Colon (tissue), 2 donors: ENCODE measurements around the gene MRPL48.

ENCODE experiments used
- FAIRE-seq: peaks from 2 replicates; lab custom pipeline; 2012; peaks lifted over from hg19 to GRCh38; lab: Jason Lieb, UNC
- donor health status: control.
- donor health status: control.

MRPL48 gene

DNA sequence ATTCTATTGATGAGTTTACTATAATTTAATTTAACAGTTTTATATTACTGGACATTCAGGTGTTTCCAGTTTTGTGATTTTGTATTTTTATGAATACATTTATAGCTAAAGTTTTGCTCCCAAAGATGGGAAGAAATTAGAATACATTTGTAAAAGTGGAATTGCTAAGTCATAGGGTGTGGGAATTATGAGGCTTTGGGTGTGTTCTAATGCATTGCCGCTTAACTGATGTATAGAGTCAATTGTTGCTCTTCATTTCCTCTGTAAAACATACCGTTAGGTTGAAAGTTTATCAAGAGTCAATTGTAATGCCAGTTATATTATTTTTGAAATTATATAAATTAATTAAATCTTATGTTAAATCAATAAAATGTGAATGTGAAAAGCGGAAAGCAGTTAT lies 105.4 kb downstream of the MRPL48 start:
- FAIRE-seq: no peak

DNA sequence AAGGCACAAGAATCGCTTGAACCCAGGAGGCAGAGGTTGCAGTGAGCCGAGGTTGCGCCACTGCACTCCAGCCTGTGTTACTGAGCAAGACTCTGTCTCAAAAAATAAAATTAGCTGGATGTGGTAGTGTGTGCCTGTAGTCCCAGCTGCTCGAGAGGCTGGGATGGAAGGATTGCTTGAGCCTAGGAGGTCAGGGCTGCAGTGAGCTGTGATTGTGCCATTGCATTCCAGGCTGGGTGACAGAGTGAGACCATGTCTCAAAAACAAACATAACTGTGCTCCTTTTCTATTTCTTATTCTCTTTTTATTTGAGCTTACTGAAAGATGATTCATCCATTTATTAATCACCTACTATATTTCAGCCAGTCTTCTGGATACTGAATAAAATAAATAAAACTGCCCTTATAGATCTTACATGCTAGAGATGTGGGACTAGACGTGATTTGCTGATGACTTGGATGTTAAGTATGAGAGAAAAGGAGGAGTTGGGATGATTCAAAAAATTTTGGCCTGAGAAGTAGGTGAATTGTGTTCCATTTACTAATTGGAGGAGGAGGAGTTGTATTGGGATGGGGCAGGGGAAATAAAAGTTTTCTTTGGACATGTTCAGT lies 107.2 kb downstream of the MRPL48 start:
- no peak for FAIRE-seq

GRCh38 chr11:73902303-73902702 lies 114.6 kb downstream of the MRPL48 start:
- FAIRE-seq: no peak

DNA sequence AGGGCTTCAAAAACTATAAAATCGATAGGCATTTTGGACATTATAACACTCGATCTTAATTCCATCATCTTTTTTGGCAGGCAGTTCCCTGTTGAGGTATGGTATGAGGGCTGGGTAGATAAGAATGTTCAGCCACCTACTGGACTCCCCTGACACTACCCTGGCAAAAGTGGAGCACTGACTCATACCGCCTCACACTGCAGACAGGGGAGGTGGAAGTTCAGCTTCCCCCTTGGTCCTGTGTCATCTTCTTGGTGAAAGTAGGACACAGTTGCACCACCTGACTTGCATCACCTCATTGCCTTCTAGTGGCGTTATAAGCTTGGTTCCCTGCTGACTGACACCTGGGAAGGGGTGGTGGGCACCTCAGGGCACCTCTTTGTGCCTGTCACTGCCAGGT lies 119.5 kb downstream of the MRPL48 start:
- no peak for FAIRE-seq

GRCh38 chr11:73912026-73912425 lies 124.4 kb downstream of the MRPL48 start:
- no peak for FAIRE-seq

- no peak for FAIRE-seq
Measured at GRCh38 chr11:73913472-73913871, 125.8 kb downstream of the MRPL48 start.

DNA sequence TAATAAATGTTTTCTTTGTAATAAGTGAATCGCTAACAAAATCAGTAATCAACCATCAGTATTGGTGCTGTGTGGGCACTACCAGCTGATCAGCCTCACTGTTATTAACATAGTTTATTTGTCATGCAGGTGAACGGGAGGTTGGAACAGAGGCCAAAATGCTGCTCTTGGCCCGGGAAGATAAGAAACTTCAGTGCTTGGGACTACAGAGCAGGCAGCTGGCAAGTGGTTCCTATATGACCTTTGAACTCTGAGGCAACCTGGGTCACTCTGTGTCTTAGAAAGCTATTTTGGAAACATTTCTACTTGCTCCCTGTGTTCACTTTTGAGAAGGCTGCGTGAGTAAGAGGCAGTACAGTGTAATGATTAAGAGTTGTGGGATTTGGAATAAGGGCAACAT lies 126.6 kb downstream of the MRPL48 start:
- FAIRE-seq: no peak
